GM18508 (cell line): ENCODE results near the gene TLN1.

Experiments
- ATAC-seq: cut with Tn5 transposase; IDR thresholded peaks from one replicate; pipeline ENCODE4 v1.9.1; 2021; ENCODE audit warnings: moderate number of reproducible peaks; ENCODE audit not compliant: insufficient read depth, unreplicated experiment

Gene TLN1

DNA sequence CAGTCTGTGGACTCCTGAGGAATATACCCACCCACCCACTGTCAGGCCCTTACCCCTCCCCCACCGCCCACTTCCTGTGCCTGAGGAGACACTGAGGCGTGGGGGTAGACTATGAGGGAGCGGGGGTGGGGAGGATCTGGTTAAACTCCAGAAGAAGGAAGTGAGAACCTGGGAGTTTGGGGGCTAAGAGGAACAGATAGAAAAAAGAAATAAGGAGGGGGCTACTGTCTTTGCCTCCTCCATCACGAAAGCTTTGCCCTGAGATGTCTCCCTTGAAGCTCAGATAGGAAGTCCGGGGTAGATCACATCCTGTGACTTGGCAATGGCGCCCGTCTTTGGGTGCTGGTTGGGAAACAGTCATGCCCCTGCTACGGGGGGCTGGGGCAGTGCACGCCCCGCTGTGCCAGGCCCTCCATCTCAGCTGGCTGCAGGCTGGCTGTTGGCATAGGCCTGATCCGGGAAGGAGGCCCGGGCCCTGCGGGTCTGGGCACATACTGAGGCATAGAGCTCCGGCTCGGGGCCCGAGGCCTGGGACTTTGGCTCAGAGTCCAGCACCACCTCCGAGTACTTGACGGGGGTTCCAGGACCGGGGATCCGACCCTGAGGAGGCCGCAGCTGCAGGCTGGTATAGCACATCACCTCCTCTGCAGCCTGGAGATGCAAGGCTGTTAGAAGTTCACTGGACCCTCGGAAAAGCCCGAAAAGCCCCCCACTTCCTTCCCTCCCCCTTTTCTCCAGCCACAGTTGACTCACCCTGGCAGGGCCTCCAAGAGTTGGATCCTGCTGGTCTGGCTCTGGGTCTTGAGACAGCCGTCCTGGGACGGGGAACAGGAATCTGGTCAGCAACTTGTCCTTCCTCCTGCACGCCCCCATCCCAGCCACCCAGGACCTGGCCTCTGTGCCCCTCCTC is 82.3 kb downstream of the TLN1 start:
- no peak for ATAC-seq
